GM21515 (cell line): ENCODE data around the gene YTHDC1.

Experiments
- ATAC-seq: cut with Tn5 transposase; IDR thresholded peaks from one replicate; pipeline ENCODE4 v1.9.1; 2021; ENCODE audit not compliant: unreplicated experiment

Gene YTHDC1

DNA sequence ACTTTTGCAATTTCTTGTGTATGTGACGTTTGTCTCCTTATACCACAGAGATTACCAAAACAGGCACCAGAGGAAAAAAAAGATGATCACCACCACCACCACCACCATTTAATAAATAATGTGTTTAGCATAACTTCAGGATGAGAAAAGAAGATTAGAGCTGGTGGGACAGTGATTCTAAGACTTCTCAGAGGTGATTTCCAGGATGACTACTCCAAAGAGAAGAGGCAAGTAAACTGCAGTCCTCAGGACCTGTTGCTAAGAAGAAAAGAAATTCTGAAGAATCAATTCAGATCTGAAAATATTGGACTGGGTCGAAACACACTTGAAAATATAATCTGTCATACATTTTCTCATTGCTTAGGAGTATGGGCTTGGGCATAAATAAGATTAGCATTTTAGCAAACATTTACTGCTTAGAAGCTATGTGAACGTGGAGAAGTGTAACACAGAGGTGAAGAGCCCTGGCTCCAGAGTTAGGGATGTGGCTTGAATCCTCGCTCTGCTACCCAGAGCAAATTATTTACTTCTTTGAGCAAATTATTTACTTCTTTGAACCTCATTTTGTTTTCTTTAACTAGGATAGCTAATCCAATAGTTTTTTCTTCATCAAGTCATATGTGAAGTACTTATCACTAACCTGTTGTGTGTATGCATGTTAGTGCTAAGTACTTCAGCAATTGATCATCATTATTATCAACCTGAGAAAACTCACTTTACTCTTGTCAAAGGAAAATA, 10.5 kb upstream of the YTHDC1 start:
- no peak for ATAC-seq

- peak; percentile 93 for ATAC-seq
These were observed 9.6 kb upstream of the YTHDC1 start for GRCh38 chr4:68359508-68359907.

GRCh38 chr4:68358988-68359387, 9.1 kb upstream of the YTHDC1 start:
- ATAC-seq: peak; percentile 2

- ATAC-seq: no peak
These were observed 2.9 kb upstream of the YTHDC1 start for GRCh38 chr4:68352791-68353190.

GRCh38 chr4:68349279-68349648, 626 bp downstream of the YTHDC1 start:
- peak; percentile 10 for ATAC-seq

DNA sequence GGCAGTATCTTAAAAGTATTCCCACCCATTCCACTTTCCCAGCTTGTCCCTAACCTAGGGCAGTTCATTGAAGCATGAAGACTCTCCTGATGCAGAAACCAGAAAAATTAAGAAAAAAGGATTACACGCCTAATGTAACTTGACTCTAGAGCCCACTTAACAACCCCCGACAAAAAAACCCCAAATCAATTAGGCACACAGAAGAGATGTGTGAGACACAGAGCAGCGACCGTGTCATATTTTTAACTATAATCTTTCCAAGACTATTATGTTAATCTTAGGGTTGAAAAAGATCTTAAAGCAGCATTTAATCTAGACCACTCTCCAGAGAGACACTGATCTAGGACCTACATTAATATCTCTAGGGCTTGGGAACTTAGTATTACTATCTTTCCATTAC, 1.3 kb downstream of the YTHDC1 start:
- no peak for ATAC-seq

DNA sequence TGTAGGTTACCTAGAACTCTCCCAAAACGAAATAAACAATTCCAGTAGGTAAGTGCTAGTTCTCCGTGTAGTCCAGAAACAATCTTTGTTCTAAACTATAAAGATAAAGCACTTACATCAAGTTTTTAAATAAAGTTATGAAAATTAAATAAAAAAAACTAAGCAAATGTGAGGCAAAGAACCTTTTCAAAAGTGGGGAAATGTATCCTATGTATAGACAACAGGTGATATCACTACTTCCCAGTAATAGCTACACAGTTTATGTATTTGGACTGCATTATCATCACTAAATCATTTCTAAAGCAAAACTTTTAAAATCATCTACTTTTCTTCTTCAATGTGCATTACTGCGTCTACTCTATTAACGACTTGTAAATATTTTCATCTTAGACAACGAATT, 2.0 kb downstream of the YTHDC1 start:
- no peak for ATAC-seq

GRCh38 chr4:68346461-68346860, 3.4 kb downstream of the YTHDC1 start:
- no peak for ATAC-seq

GRCh38 chr4:68344785-68345184, 5.1 kb downstream of the YTHDC1 start:
- no peak for ATAC-seq

DNA sequence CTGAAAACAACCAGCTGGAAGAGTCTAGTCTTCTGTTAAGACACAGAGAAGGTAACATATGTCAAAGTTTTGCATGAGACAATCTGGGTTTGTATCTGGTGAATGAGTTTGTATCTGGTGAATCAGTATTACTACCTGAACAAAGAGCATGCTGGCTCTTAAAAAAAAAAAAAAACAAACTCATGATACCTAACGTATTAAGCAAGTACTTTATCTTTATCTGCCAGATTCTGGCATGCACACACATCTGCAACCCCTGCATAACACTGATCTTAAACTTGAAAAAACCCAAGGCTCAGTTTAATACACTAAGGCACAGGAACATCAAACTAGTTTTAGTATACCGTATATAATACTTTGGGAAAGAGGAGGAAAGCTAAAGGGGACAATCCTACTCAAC, 5.8 kb downstream of the YTHDC1 start:
- ATAC-seq: no peak

DNA sequence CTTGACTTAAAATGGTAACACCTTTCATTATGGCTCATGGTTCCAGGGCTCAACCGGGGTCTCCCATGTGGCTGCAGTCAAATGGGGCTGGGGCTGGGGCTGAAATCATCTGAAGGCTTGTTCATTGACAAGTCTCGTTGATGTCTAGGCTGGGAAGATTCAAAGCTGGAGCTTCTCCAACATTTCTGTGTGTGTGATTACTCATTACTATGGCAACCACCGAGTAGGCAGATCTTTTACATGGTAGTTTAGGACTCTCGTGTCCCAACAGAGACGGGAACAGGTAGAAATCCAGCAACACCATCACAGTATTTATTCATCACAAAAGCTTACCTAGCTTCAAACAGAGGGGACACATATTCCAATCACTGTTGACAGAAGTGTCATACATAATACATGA, 7.8 kb downstream of the YTHDC1 start:
- ATAC-seq: no peak

DNA sequence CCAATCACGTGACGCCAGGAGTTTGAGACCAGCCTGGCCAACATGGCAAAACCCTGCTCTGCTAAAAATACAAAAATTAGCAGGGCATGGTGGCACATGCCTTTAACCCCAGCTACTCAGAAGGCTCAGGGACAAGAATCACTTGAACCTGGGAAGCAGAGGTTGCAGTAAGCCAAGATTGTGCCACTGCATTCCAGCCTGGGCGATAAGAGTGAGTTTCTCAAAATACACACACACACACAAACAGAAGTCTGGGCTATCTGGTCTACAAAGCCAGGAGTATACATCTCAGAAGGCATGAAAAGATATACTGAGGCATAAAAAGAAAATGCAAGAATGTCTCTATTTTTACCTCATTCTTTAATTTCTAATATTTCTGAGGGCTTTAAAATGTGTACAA, 11.3 kb downstream of the YTHDC1 start:
- ATAC-seq: no peak

DNA sequence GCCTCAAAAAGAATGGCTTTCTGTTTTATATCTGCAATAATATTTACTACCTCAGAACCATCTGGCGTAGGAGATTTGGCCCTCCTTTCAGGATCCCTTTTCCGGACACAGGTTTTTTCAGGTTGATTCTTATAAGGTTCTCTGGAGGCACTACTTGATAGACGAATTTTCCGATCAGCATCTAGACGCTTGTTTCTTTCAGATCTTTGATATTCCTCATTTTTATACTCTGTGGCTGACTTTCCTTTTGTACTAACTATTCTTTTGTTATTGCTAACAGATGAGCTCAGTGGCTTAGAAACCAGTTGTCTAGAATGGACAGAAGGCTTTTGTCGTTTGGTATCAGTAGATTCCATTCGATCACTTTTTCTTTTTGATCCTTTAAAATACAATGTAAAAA, 12.4 kb downstream of the YTHDC1 start:
- ATAC-seq: no peak

DNA sequence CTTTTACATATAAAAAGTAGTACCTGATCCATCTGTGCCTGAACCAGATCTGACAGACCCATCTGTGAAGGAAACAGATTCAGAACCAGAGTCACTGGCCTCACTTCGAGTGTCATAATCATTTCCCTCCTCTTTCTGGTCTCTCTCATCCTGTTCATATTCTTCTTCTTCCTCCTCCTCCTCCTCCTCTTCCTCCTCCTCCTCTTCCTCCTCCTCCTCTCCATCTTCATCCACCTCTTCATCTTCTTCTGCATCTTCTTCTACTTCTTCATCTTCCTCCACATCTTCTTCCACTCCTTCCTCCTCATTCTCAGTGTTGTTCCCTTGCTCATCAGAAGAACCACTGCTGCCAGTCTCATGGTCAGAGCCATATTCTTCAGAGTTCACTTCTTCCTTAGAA, 12.9 kb downstream of the YTHDC1 start:
- ATAC-seq: no peak

GRCh38 chr4:68336530-68336929, 13.4 kb downstream of the YTHDC1 start:
- no peak for ATAC-seq

DNA sequence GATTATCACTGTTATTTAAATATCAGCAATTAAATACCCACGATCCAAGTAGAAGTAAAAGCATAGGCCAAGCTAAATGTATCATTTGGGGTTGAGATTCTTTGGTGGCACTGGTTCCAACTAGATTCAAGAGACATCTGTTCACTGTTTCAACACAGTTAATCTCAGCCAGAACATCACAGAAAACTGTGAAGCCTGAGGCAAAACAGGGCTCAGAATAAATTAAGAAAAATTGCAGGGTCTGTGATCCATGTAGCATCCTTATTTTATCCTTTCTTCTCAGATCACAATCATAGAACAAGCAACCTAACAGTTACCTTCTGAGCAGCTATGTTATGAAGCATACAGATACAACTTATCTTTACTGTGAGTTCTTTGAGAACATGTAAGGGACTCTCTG, 23.7 kb downstream of the YTHDC1 start:
- no peak for ATAC-seq

DNA sequence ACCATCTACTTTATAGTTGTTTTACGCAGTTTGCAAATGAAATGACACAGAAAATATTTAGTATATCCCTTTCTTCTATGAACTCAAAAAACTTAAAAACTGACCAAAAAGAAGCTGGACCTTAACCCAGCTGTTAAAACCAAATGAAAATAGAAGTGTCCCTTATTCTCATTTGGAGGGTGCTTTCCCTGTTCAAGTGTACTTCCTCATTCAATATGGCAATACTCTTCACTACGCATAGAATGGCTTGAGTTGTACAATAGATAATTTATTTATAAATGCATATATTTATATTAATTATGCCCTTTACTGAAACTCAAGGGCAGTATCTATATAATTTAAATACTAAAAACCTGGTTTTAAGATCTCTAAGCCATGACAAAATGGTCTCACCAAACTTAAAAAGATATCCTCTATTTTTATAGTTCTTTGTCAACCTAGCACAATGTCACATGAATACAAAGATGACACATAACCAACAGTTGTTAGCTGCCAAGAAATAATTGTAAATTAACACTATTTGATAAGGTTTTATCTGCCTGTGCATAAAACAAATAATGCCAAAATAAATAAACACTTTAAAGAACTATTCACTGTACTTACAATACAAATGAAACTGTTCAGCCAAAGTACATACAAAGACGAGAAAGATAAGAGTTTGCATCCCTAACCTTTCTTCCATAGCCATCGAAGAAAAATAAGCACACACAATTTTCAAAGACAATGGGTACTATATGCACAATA, 25.2 kb downstream of the YTHDC1 start:
- ATAC-seq: no peak

DNA sequence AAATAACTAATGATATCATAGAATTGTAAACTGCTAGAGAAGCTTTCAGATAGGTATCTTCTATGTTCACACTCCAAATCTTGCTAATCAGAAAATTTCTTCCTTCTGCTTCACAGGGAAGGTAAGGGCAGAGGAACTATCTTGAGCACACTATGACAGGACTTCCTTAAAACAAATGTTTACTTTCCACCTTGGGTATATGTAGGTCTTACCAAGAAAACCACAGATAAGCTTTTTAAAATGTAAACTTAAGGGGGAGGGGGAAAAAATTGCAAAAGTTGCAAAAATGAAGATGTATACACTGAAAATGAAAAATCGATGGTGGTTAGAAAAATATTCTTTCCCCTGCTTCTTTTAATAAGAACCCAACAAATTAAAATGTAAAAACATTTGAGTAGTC, 30.9 kb downstream of the YTHDC1 start:
- ATAC-seq: no peak

- no peak for ATAC-seq
These were observed 33.5 kb downstream of the YTHDC1 start for GRCh38 chr4:68316193-68316969.

GRCh38 chr4:68310651-68311247, 39.1 kb downstream of the YTHDC1 start:
- ATAC-seq: no peak

DNA sequence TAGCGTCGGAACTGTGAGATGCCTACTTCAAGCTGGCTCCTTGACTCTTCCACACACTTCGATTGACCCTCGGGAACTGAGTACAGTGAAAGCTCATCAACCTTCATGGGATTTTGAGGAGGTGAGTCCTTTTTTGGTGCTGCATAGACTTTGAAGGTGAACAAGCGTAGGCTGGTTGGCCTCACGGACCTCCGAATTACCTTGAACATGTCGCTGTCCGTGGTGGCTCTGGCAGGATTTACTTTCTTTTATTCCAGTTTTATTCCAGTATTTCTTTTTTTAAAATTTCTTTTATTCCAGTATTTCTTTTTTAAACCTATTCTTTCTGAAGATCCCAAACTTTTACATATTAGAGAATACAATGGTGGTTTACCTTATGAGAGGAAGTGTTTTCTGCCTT, 45.2 kb downstream of the YTHDC1 start:
- ATAC-seq: no peak
